ENCODE results near the gene PAFAH1B1.

- TF ChIP-seq CTCF (IDR thresholded peaks at IDR 0.05): no peak
- no peak for TF ChIP-seq POLR2A (IDR thresholded peaks at IDR 0.05)
These were observed 21.7 kb upstream of the PAFAH1B1 start for GRCh38 chr17:2571523-2572303.

Measured in heart left ventricle (tissue), 13 donors.